Endothelial cell (in vitro differentiated cells): Measurements from ENCODE around the gene KRT15. TPM values are rescaled to one million over a fixed set of nuclear protein-coding genes. Genes with fewer than 3 reads are reported as not detected.

Experiments used
- DNase-seq: peaks from one replicate; pipeline ENCODE4 v3.0.0; 2021; ENCODE audit warnings: low spot score
- H3K27ac Mint-ChIP-seq: one replicate; pipeline ENCODE4 v1.8.0; 2021; ENCODE audit warnings: mixed read lengths, inconsistent platforms; ENCODE audit not compliant: unreplicated experiment
- H3K27me3 Mint-ChIP-seq: one replicate; pipeline ENCODE4 v1.8.0; 2021; ENCODE audit warnings: mild to moderate bottlenecking, moderate library complexity, mixed read lengths, inconsistent platforms; ENCODE audit not compliant: unreplicated experiment
- H3K36me3 Mint-ChIP-seq: one replicate; pipeline ENCODE4 v1.8.0; 2021; ENCODE audit warnings: mild to moderate bottlenecking, low read depth, mixed read lengths, inconsistent platforms; ENCODE audit not compliant: unreplicated experiment
- H3K4me1 Mint-ChIP-seq: one replicate; pipeline ENCODE4 v1.8.0; 2021; ENCODE audit warnings: mild to moderate bottlenecking, mixed read lengths, inconsistent platforms; ENCODE audit not compliant: unreplicated experiment
- H3K4me3 Mint-ChIP-seq: one replicate; pipeline ENCODE4 v1.8.0; 2021; ENCODE audit warnings: mild to moderate bottlenecking, mixed read lengths, inconsistent platforms; ENCODE audit not compliant: unreplicated experiment
- H3K9me3 Mint-ChIP-seq: one replicate; pipeline ENCODE4 v1.8.0; 2021; ENCODE audit warnings: mixed read lengths, inconsistent platforms; ENCODE audit not compliant: unreplicated experiment
- CTCF ChIP-seq: fragments of 200-600 bp; sonication (generic); IDR thresholded peaks from one replicate; pipeline ENCODE4 v1.5.0; 2021; ENCODE audit warnings: antibody characterized with exemption; ENCODE audit not compliant: unreplicated experiment
- total RNA-seq: library from RNA; stranded (reverse); fragmentation: NEBNext Ultra II Directional; extraction: Animal tissue kit (Norgen Biotek cat#: 25700); gene quantifications from one replicate; pipeline ENCODE4 v1.2.1, GENCODE V29; 2021; ENCODE audit not compliant: unreplicated experiment

Gene KRT15
- total RNA-seq, 1 donor from 2014 or later: not detected

- no peak overlapping the region for H3K27ac Mint-ChIP-seq
- peaks cover 3% of the 10 kb centered on the region for H3K27me3 Mint-ChIP-seq
- no peaks in the 10 kb centered on the region for H3K36me3 Mint-ChIP-seq
- H3K4me3 Mint-ChIP-seq: no peak overlapping the region
- DNase-seq: no peak
- H3K4me1 Mint-ChIP-seq: peaks cover 2% of the 10 kb centered on the region
- no peaks in the 10 kb centered on the region for H3K9me3 Mint-ChIP-seq
- no peak for TF ChIP-seq CTCF
Observed at GRCh38 chr17:41483531-41483930, 35.2 kb downstream of the KRT15 start.

GRCh38 chr17:41481036-41481435 is 37.7 kb downstream of the KRT15 start, which contains the start of gene KRT35:
Gene KRT35 (minus strand): TSS chr17:41481151. CDS start chr17:41481097, 54 bp downstream.
- Mint-ChIP-seq H3K4me1 (peaks cover 2% of the 10 kb centered on the region), H3K27me3 (peaks cover 1% of the 10 kb centered on the region), H3K4me3 (no peak within 1 kb of the TSS), H3K36me3 (no peaks in the 10 kb centered on the region), H3K27ac (no peak within 1 kb of the TSS), H3K9me3 (no peaks in the 10 kb centered on the region)
- DNase-seq: no peak
- TF ChIP-seq CTCF: no peak

DNA sequence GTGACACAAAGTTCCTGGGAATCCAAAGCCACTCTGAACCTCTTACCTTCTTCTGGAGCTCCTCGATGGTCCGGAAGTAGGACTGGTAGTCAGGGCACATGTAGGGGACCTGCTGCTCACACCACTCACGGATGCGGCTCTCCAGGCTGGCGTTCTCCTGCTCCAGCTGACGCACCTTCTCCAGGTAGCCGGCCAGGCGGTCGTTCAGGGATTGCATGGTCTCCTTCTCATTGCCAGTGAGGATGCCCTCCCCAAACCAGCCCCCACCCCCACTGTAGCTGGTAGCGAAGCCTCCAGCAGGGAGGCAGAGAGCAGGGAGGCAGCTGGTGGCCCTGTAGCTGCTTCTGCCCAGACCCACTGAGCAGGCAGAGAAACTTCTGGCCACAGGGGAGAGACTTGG is 38.1 kb downstream of the KRT15 start:
- Mint-ChIP-seq H3K9me3 (no peaks in the 10 kb centered on the region), H3K36me3 (no peaks in the 10 kb centered on the region), H3K27ac (no peak overlapping the region), H3K4me1 (peaks cover 2% of the 10 kb centered on the region), H3K4me3 (no peak overlapping the region), H3K27me3 (peaks cover 1% of the 10 kb centered on the region)
- no peak for TF ChIP-seq CTCF
- DNase-seq: no peak

GRCh38 chr17:41480136-41480535 is 38.6 kb downstream of the KRT15 start:
- H3K4me1 Mint-ChIP-seq: peaks cover 2% of the 10 kb centered on the region
- no peak for TF ChIP-seq CTCF
- H3K36me3 Mint-ChIP-seq: no peaks in the 10 kb centered on the region
- no peak overlapping the region for H3K27ac Mint-ChIP-seq
- peaks cover 1% of the 10 kb centered on the region for H3K27me3 Mint-ChIP-seq
- H3K9me3 Mint-ChIP-seq: no peaks in the 10 kb centered on the region
- no peak for DNase-seq
- H3K4me3 Mint-ChIP-seq: no peak overlapping the region

DNA sequence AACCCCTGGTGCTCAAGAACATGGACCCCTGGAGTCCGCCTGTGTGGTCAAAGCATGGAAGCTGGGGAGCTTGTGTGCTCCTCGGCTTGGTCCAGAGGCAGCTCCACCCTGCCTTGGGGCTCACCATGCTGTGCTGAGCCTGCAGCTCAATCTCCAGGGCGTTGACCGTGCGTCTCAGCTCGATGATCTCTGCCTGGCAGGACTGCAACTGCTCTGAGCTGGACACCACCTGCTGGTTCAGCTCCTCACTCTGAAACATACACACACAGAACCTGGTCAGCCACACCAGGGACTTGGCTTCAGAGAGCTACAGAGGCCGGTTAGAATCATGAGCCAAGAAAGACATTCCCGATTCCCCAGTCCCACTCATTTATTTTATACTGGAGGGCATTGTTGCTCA is 40.5 kb downstream of the KRT15 start:
- H3K27ac Mint-ChIP-seq: no peak overlapping the region
- TF ChIP-seq CTCF: no peak
- H3K9me3 Mint-ChIP-seq: no peaks in the 10 kb centered on the region
- H3K27me3 Mint-ChIP-seq: peaks cover 1% of the 10 kb centered on the region
- peaks cover 2% of the 10 kb centered on the region for H3K4me1 Mint-ChIP-seq
- no peak for DNase-seq
- no peak overlapping the region for H3K4me3 Mint-ChIP-seq
- H3K36me3 Mint-ChIP-seq: no peaks in the 10 kb centered on the region
